Esophagus muscularis mucosa (tissue), 4 donors: ENCODE results near the gene CDH4.

ENCODE experiments used
- EP300 ChIP-seq: sonication (generic); formaldehyde crosslinking; IDR thresholded peaks from one replicate; pipeline ENCODE4 v1.6.1; 2017; ENCODE audit warnings: antibody characterized with exemption
- POLR2A ChIP-seq: fragments of 450-650 bp; IDR thresholded peaks from one replicate; pipeline ENCODE4 v1.6.1; 2017; ENCODE audit warnings: antibody characterized with exemption, moderate library complexity, mild to moderate bottlenecking, low read depth
- POLR2AphosphoS5 ChIP-seq, 2 donors: sonication (generic); formaldehyde crosslinking; IDR thresholded peaks; one replicate each; pipeline ENCODE4 v1.6.1; 2017; ENCODE audit warnings: antibody characterized with exemption in 2 of 2
- TF ChIP-seq, protein P1 (sequence below), 3 experiments: fragments of 200-600 bp in 2 of 3; fragments of 450-650 bp in 1 of 3; sonication (generic) in 2 of 3; IDR thresholded peaks; one replicate each; pipeline ENCODE4 v1.5.1; 2017 to 2019; ENCODE audit warnings: antibody characterized with exemption in 3 of 3, mild to moderate bottlenecking in 2 of 3, moderate library complexity in 1 of 3

DNA sequence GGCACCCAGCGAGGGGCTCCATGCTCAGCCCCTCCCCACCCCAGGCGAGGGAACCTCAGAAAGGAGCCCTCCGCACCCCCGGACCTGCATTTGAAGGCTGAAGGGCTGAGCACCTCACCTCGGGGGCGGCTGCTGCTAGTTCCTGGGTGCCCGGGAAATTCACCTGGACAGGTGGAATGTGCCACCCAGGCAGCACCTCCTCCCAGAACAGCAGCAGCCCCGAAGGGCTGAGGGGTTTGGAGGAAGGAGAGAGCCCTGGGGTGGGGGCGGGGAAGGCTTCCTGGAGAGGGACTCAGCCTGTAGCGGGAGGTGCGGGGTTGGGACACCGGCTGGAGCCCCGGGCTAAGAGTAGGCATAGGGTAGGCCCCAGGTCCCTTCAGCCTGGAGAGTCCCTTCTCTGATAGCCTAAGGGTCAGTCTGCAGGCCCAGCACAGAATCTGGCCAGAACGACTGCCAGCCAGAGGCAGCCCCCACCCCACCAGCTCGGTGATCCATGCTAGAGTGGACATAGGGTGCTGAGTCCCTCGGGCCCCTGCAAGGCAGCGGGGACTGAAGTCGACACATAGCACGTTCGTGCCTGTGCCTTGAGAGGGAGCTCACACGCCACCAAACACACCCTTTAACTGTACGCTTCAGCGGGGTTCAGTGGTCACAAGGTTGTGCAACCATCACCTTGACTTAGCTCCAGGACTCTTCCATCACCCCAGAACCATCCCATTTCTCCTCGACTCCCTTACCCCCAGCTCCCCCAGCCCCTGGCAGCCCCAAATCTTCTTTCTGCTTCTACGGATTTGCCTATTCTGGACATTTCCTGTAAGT, 632.7 kb downstream of the CDH4 start:
- TF ChIP-seq, protein P1, sequence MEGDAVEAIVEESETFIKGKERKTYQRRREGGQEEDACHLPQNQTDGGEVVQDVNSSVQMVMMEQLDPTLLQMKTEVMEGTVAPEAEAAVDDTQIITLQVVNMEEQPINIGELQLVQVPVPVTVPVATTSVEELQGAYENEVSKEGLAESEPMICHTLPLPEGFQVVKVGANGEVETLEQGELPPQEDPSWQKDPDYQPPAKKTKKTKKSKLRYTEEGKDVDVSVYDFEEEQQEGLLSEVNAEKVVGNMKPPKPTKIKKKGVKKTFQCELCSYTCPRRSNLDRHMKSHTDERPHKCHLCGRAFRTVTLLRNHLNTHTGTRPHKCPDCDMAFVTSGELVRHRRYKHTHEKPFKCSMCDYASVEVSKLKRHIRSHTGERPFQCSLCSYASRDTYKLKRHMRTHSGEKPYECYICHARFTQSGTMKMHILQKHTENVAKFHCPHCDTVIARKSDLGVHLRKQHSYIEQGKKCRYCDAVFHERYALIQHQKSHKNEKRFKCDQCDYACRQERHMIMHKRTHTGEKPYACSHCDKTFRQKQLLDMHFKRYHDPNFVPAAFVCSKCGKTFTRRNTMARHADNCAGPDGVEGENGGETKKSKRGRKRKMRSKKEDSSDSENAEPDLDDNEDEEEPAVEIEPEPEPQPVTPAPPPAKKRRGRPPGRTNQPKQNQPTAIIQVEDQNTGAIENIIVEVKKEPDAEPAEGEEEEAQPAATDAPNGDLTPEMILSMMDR (IDR thresholded peaks at IDR 0.05) = no peak
- TF ChIP-seq POLR2A = no peak
- no peak for TF ChIP-seq EP300
- no peak for TF ChIP-seq POLR2AphosphoS5 (IDR thresholded peaks at IDR 0.05)
